ENCODE data around the gene KRT15.

KRT15 gene

DNA sequence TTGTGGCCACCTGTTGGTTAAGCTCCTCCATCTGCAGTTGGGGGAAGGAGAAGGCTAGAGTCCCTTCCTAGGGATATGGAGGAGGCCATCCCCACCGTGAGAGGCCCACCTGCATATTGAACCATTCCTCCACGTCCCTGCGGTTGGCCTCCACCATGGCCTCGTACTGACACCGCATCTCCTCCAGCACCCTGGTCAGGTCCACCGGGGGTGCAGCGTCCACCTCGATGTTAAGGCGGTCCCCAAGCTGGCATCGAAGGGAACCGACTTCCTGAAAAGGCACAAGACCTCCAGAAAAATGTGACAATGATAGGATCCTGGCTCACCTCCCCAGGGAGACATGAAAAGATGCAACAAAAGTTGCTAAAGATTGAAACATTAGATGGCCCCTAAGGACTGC lies 54.5 kb downstream of the KRT15 start:
- TF ChIP-seq, protein P1, sequence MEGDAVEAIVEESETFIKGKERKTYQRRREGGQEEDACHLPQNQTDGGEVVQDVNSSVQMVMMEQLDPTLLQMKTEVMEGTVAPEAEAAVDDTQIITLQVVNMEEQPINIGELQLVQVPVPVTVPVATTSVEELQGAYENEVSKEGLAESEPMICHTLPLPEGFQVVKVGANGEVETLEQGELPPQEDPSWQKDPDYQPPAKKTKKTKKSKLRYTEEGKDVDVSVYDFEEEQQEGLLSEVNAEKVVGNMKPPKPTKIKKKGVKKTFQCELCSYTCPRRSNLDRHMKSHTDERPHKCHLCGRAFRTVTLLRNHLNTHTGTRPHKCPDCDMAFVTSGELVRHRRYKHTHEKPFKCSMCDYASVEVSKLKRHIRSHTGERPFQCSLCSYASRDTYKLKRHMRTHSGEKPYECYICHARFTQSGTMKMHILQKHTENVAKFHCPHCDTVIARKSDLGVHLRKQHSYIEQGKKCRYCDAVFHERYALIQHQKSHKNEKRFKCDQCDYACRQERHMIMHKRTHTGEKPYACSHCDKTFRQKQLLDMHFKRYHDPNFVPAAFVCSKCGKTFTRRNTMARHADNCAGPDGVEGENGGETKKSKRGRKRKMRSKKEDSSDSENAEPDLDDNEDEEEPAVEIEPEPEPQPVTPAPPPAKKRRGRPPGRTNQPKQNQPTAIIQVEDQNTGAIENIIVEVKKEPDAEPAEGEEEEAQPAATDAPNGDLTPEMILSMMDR (conservative IDR thresholded peaks at IDR 0.05): no peak
- no peak overlapping the region for H3K27ac ChIP-seq

DNA sequence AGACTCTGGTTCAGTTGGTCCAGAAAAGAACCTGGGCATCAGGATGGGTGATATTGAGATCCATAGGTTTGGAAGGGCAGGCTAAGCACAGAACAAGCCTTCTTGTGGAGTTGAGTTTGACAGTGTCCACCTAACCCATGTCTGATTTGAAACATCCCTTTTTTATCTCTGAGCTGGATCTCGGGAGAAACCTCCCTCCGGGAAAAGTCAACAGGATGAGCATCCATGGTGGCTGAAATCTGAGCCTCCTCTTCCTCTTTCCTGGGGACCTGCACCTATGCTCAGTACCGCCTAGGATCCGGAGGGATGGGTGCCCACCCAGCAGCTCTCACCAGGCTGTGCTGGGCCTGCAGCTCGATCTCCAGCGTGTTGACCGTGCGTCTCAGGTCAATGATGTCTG lies 54.9 kb downstream of the KRT15 start:
- TF ChIP-seq ZFX (IDR thresholded peaks at IDR 0.05): no peak
- TF ChIP-seq, protein P1 (conservative IDR thresholded peaks at IDR 0.05): no peak
- H3K27ac ChIP-seq: no peak overlapping the region
